GM23338 (cell line): ENCODE results near the gene BMAL1. TPM values are rescaled to one million over a fixed set of nuclear protein-coding genes. Genes with fewer than 3 reads are reported as not detected.

Experiments
- ATAC-seq: fragments of 200-7000 bp; cut with Tn5 transposase; 3 replicates; pipeline ENCODE4 v1.9.1; 2020
- DNase-seq: peaks from one replicate; pipeline ENCODE4 v3.0.0-alpha.2; 2015; ENCODE audit warnings: low spot score
- H2AFZ ChIP-seq: fragments of 200-600 bp; sonication (generic); 2 replicates; pipeline ENCODE4 v1.8.0; 2016; ENCODE audit warnings: antibody characterized with exemption, mild to moderate bottlenecking, moderate library complexity
- H3F3A ChIP-seq: fragments of 200-600 bp; sonication (generic); replicated peaks from 2 replicates; pipeline ENCODE4 v1.8.0; 2017; ENCODE audit warnings: antibody characterized with exemption, mixed run types, low read depth
- H3K27ac ChIP-seq: fragments of 200-600 bp; sonication (generic); 2 replicates; pipeline ENCODE4 v1.6.1; 2016; ENCODE audit warnings: low read depth
- H3K27me3 ChIP-seq: fragments of 200-600 bp; sonication (generic); 2 replicates; pipeline ENCODE4 v1.8.0; 2016; ENCODE audit warnings: mild to moderate bottlenecking, mixed run types, moderate library complexity; ENCODE audit not compliant: insufficient read depth
- H3K36me3 ChIP-seq: fragments of 200-600 bp; sonication (generic); 2 replicates; pipeline ENCODE4 v1.8.0; 2016; ENCODE audit warnings: mild to moderate bottlenecking; ENCODE audit not compliant: insufficient read depth
- H3K4me1 ChIP-seq: fragments of 200-600 bp; sonication (generic); 2 replicates; pipeline ENCODE4 v1.8.0; 2016; ENCODE audit warnings: mild to moderate bottlenecking, moderate library complexity; ENCODE audit not compliant: insufficient read depth
- H3K4me2 ChIP-seq: fragments of 200-600 bp; sonication (generic); 2 replicates; pipeline ENCODE4 v1.7.1; 2017; ENCODE audit warnings: mixed run types
- H3K4me3 ChIP-seq: fragments of 200-600 bp; sonication (generic); 2 replicates; pipeline ENCODE4 v1.6.1; 2016; ENCODE audit warnings: mixed run types
- H3K79me2 ChIP-seq: fragments of 200-600 bp; sonication (generic); replicated peaks from 2 replicates; pipeline ENCODE4 v1.8.0; 2017; ENCODE audit warnings: mild to moderate bottlenecking; ENCODE audit not compliant: insufficient read depth
- H3K9me2 ChIP-seq: fragments of 200-600 bp; sonication (generic); 2 replicates; pipeline ENCODE4 v1.8.0; 2017; ENCODE audit not compliant: insufficient read depth
- H4K20me1 ChIP-seq: fragments of 200-600 bp; sonication (generic); replicated peaks from 2 replicates; pipeline ENCODE4 v1.8.0; 2017; ENCODE audit warnings: mild to moderate bottlenecking; ENCODE audit not compliant: insufficient read depth
- H3K27ac Mint-ChIP-seq: 2 replicates; pipeline ENCODE4 v1.8.0; 2020; ENCODE audit warnings: inconsistent platforms, mild to moderate bottlenecking, moderate library complexity, mixed read lengths
- H3K27me3 Mint-ChIP-seq: 3 replicates; pipeline ENCODE4 v1.8.0; 2022; ENCODE audit warnings: low read depth, mild to moderate bottlenecking, moderate library complexity, mixed read lengths, inconsistent platforms; ENCODE audit not compliant: insufficient read depth, poor library complexity
- H3K36me3 Mint-ChIP-seq: 3 replicates; pipeline ENCODE4 v1.8.0; 2021; ENCODE audit warnings: low read depth, mild to moderate bottlenecking, inconsistent platforms, moderate library complexity, mixed read lengths
- H3K4me1 Mint-ChIP-seq: 3 replicates; pipeline ENCODE4 v1.8.0; 2020; ENCODE audit warnings: mild to moderate bottlenecking, inconsistent platforms, mixed read lengths
- H3K4me3 Mint-ChIP-seq: 3 replicates; pipeline ENCODE4 v1.8.0; 2021; ENCODE audit warnings: moderate library complexity, mild to moderate bottlenecking, inconsistent platforms, mixed read lengths
- H3K9me3 Mint-ChIP-seq: 3 replicates; pipeline ENCODE4 v1.8.0; 2020; ENCODE audit warnings: moderate library complexity, mild to moderate bottlenecking, inconsistent platforms, mixed read lengths
- CREB1 ChIP-seq: fragments of 250-450 bp; sonication (Bioruptor Pico); IDR thresholded peaks from 2 replicates; pipeline ENCODE4 v1.5.0; 2020; ENCODE audit warnings: low read depth, mild to moderate bottlenecking, moderate library complexity
- ETS1 ChIP-seq: IDR thresholded peaks from 2 replicates; pipeline ENCODE4 v1.6.1; 2016; ENCODE audit warnings: antibody characterized with exemption
- EZH2 ChIP-seq: fragments of 200-600 bp; sonication (generic); IDR thresholded peaks from one replicate; pipeline ENCODE4 v1.8.0; 2017; ENCODE audit warnings: antibody characterized with exemption, mild to moderate bottlenecking, low read depth; ENCODE audit not compliant: unreplicated experiment
- EZH2phosphoT487 ChIP-seq: fragments of 200-600 bp; sonication (generic); IDR thresholded peaks from one replicate; pipeline ENCODE4 v1.8.1; 2018; ENCODE audit warnings: antibody characterized with exemption; ENCODE audit not compliant: unreplicated experiment
- JUNB ChIP-seq: IDR thresholded peaks from one replicate; pipeline ENCODE4 v1.6.1; 2016; ENCODE audit warnings: antibody characterized with exemption; ENCODE audit not compliant: unreplicated experiment
- NANOG ChIP-seq: IDR thresholded peaks from 2 replicates; pipeline ENCODE4 v1.6.1; 2016; ENCODE audit warnings: antibody characterized with exemption, borderline replicate concordance
- POLR2AphosphoS5 ChIP-seq: IDR thresholded peaks from 2 replicates; pipeline ENCODE4 v1.6.1; 2016; ENCODE audit warnings: antibody characterized with exemption, low read depth
- STAT1 ChIP-seq: IDR thresholded peaks from one replicate; pipeline ENCODE4 v1.6.1; 2016; ENCODE audit warnings: antibody characterized with exemption; ENCODE audit not compliant: unreplicated experiment
- ZNF114 ChIP-seq: fragments of 250-450 bp; sonication (Bioruptor Pico); IDR thresholded peaks from 2 replicates; pipeline ENCODE4 v1.5.0; 2020; ENCODE audit warnings: mild to moderate bottlenecking, moderate library complexity
- ZNF331 ChIP-seq: fragments of 250-450 bp; sonication (Bioruptor Pico); IDR thresholded peaks from 2 replicates; pipeline ENCODE4 v1.5.0; 2020; ENCODE audit warnings: low read depth, mild to moderate bottlenecking, moderate library complexity
- polyA plus RNA-seq: library from polyadenylated mRNA; unstranded; fragments of >200 nt; fragmentation: Nextera tagmentation; extraction: Ambion mirVana; gene quantifications from 2 replicates; pipeline ENCODE4 v1.2.1, GENCODE V29; 2016
- total RNA-seq: library from RNA; depleted of rRNA; stranded (reverse); fragments of >200 nt; shearing (Covaris generic); gene quantifications from 2 replicates; pipeline ENCODE4 v1.2.3, GENCODE V29; 2014
- TF ChIP-seq, protein P1 (sequence below): fragments of 250-450 bp; sonication (Bioruptor Pico); IDR thresholded peaks from 2 replicates; pipeline ENCODE4 v1.5.0; 2020; ENCODE audit warnings: mild to moderate bottlenecking, moderate library complexity
- TF ChIP-seq, protein P2 (sequence below): IDR thresholded peaks from one replicate; pipeline ENCODE4 v1.6.1; 2018; ENCODE audit warnings: antibody characterized with exemption; ENCODE audit not compliant: unreplicated experiment
- TF ChIP-seq, protein P3 (sequence below), 2 experiments: fragments of 200-600 bp in 1 of 2; sonication (generic) in 1 of 2; conservative IDR thresholded peaks; 2 replicates each; pipeline versions ENCODE4 v1.5.1 to v1.6.1; 2016 to 2017; ENCODE audit warnings: antibody characterized with exemption in 2 of 2, low read depth in 2 of 2, mild to moderate bottlenecking in 2 of 2, moderate library complexity in 1 of 2

Gene BMAL1
- total and polyA plus RNA-seq, 2 experiments from 2014 or later, result 5.1 to 7.2 TPM

DNA sequence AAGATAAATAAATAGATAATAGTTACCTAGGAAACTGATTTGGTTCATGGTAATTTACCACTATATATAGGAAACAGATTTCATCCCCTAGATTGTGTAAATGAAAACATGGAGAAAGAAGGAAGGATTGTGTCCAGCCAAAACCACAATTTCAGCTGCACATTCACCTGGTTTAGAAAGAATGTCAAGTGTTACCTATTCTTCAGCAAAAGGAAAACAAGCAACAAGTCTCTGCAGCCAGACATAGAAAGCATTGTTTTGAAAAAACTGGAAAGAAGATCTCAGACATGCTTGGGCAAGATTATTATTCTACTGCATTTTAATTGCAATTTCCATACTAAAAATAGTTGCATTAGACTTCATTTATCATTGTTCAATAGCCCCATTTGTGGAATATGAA, 8.8 kb upstream of the BMAL1 start:
- ATAC-seq (no peak), DNase-seq (no peak)
- Histone ChIP-seq H3K27me3 (peaks cover 4% of the 10 kb centered on the region; the same call in 1 of the 2 replicates), H2AFZ (no peak overlapping the region), H3K36me3 (no peaks in the 10 kb centered on the region), H3K9me2 (no peaks in the 10 kb centered on the region), H3K79me2 (no peaks in the 10 kb centered on the region), H3K4me1 (no peaks in the 10 kb centered on the region; the same call in 1 of the 2 replicates), H3F3A (no peaks in the 10 kb centered on the region), H4K20me1 (no peaks in the 10 kb centered on the region), H3K27ac (no peak overlapping the region), H3K4me2 (no peak overlapping the region), H3K4me3 (no peak overlapping the region)
- Mint-ChIP-seq H3K9me3 (no peaks in the 10 kb centered on the region), H3K4me1 (peaks cover 4% of the 10 kb centered on the region; the same call in 2 of the 3 replicates), H3K4me3 (no peak overlapping the region), H3K27me3 (peaks cover 3% of the 10 kb centered on the region), H3K27ac (no peak overlapping the region), H3K36me3 (no peaks in the 10 kb centered on the region)
- no peak for TF ChIP-seq EZH2phosphoT487
- TF ChIP-seq NANOG, result no peak
- TF ChIP-seq JUNB, result no peak
- TF ChIP-seq, protein P1, sequence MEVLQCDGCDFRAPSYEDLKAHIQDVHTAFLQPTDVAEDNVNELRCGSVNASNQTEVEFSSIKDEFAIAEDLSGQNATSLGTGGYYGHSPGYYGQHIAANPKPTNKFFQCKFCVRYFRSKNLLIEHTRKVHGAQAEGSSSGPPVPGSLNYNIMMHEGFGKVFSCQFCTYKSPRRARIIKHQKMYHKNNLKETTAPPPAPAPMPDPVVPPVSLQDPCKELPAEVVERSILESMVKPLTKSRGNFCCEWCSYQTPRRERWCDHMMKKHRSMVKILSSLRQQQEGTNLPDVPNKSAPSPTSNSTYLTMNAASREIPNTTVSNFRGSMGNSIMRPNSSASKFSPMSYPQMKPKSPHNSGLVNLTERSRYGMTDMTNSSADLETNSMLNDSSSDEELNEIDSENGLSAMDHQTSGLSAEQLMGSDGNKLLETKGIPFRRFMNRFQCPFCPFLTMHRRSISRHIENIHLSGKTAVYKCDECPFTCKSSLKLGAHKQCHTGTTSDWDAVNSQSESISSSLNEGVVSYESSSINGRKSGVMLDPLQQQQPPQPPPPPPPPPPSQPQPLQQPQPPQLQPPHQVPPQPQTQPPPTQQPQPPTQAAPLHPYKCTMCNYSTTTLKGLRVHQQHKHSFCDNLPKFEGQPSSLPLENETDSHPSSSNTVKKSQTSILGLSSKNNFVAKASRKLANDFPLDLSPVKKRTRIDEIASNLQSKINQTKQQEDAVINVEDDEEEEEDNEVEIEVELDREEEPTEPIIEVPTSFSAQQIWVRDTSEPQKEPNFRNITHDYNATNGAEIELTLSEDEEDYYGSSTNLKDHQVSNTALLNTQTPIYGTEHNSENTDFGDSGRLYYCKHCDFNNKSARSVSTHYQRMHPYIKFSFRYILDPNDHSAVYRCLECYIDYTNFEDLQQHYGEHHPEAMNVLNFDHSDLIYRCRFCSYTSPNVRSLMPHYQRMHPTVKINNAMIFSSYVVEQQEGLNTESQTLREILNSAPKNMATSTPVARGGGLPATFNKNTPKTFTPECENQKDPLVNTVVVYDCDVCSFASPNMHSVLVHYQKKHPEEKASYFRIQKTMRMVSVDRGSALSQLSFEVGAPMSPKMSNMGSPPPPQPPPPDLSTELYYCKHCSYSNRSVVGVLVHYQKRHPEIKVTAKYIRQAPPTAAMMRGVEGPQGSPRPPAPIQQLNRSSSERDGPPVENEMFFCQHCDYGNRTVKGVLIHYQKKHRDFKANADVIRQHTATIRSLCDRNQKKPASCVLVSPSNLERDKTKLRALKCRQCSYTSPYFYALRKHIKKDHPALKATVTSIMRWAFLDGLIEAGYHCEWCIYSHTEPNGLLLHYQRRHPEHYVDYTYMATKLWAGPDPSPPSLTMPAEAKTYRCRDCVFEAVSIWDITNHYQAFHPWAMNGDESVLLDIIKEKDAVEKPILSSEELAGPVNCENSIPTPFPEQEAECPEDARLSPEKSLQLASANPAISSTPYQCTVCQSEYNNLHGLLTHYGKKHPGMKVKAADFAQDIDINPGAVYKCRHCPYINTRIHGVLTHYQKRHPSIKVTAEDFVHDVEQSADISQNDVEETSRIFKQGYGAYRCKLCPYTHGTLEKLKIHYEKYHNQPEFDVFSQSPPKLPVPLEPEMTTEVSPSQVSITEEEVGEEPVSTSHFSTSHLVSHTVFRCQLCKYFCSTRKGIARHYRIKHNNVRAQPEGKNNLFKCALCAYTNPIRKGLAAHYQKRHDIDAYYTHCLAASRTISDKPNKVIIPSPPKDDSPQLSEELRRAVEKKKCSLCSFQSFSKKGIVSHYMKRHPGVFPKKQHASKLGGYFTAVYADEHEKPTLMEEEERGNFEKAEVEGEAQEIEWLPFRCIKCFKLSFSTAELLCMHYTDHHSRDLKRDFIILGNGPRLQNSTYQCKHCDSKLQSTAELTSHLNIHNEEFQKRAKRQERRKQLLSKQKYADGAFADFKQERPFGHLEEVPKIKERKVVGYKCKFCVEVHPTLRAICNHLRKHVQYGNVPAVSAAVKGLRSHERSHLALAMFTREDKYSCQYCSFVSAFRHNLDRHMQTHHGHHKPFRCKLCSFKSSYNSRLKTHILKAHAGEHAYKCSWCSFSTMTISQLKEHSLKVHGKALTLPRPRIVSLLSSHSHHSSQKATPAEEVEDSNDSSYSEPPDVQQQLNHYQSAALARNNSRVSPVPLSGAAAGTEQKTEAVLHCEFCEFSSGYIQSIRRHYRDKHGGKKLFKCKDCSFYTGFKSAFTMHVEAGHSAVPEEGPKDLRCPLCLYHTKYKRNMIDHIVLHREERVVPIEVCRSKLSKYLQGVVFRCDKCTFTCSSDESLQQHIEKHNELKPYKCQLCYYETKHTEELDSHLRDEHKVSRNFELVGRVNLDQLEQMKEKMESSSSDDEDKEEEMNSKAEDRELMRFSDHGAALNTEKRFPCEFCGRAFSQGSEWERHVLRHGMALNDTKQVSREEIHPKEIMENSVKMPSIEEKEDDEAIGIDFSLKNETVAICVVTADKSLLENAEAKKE (CRISPR knock-in tag), result no peak
- TF ChIP-seq, protein P2, sequence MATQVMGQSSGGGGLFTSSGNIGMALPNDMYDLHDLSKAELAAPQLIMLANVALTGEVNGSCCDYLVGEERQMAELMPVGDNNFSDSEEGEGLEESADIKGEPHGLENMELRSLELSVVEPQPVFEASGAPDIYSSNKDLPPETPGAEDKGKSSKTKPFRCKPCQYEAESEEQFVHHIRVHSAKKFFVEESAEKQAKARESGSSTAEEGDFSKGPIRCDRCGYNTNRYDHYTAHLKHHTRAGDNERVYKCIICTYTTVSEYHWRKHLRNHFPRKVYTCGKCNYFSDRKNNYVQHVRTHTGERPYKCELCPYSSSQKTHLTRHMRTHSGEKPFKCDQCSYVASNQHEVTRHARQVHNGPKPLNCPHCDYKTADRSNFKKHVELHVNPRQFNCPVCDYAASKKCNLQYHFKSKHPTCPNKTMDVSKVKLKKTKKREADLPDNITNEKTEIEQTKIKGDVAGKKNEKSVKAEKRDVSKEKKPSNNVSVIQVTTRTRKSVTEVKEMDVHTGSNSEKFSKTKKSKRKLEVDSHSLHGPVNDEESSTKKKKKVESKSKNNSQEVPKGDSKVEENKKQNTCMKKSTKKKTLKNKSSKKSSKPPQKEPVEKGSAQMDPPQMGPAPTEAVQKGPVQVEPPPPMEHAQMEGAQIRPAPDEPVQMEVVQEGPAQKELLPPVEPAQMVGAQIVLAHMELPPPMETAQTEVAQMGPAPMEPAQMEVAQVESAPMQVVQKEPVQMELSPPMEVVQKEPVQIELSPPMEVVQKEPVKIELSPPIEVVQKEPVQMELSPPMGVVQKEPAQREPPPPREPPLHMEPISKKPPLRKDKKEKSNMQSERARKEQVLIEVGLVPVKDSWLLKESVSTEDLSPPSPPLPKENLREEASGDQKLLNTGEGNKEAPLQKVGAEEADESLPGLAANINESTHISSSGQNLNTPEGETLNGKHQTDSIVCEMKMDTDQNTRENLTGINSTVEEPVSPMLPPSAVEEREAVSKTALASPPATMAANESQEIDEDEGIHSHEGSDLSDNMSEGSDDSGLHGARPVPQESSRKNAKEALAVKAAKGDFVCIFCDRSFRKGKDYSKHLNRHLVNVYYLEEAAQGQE, result no peak
- no peak for TF ChIP-seq ZNF114 (CRISPR knock-in tag)
- TF ChIP-seq POLR2AphosphoS5, result no peak
- TF ChIP-seq ETS1, result no peak
- TF ChIP-seq, protein P3, sequence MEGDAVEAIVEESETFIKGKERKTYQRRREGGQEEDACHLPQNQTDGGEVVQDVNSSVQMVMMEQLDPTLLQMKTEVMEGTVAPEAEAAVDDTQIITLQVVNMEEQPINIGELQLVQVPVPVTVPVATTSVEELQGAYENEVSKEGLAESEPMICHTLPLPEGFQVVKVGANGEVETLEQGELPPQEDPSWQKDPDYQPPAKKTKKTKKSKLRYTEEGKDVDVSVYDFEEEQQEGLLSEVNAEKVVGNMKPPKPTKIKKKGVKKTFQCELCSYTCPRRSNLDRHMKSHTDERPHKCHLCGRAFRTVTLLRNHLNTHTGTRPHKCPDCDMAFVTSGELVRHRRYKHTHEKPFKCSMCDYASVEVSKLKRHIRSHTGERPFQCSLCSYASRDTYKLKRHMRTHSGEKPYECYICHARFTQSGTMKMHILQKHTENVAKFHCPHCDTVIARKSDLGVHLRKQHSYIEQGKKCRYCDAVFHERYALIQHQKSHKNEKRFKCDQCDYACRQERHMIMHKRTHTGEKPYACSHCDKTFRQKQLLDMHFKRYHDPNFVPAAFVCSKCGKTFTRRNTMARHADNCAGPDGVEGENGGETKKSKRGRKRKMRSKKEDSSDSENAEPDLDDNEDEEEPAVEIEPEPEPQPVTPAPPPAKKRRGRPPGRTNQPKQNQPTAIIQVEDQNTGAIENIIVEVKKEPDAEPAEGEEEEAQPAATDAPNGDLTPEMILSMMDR (conservative IDR thresholded peaks at IDR 0.05; ENCODE audit: low read depth in 2 of 2), result no peak
- no peak for TF ChIP-seq CREB1 (CRISPR knock-in tag)
- TF ChIP-seq EZH2, result no peak
- no peak for TF ChIP-seq ZNF331 (CRISPR knock-in tag)
- no peak for TF ChIP-seq STAT1
